ENCODE data around the gene PATE4.

Gene PATE4

DNA sequence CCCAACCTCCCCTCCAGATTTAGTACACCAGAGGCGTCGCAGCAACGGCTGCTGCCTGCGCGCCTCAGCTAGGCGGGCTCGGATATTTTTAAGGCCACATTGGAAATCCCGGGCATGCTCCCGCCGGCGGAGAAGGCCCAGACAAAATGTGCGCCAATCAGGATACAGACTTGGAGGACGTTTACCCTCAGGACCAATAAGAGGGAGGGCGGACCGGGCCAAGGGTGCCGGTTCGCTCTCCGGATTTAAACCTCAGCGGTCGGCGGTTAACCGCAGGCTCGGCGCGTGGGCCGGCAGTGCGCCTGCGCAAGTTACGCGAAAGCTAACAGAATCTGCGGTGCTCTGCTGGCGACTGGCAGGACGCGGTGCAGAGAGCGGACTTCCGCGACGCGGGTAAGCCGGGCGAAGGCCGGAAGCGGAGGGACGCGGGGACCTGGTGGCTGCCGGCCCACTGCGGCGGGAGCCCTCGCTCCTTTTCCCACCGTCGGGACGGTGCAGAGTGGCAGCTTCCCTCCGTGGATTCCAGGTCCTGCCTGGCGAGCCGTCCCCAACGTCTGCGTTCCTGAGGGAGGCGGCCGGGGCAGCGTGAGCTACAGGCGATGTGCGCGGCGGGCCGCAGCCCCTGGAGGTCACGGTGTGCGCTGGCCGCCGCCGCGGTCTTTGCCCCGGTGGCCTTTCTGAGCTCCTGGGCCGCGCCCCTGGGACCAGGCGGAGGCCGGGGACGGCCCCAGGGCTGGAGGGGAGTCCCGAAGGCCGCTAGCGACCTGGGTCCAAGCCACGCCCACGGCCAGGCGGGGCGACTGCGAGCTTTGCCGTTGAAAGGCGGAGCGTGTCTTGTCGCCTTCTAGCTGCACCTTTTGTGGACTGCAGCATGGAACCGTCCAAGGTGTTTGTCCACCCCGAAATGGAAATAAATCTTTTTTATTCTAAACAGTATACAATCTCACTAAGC is 54.5 kb downstream of the PATE4 start, which contains the start of gene HYLS1:
HYLS1 (plus strand) TSS at position 296 of the 952 bp plus-strand sequence. CDS start 11,701 bp downstream, outside the sequence.
- peak; percentile 95 for DNase-seq
